ENCODE measurements around the gene ATP1A1. TPM values are rescaled to one million over a fixed set of nuclear protein-coding genes. Genes with fewer than 3 reads are reported as not detected.

The ATP1A1 gene
- total RNA-seq, 2 experiments from 2014 or later, result 74.4 to 186 TPM

GRCh38 chr1:116380499-116381242 lies 7.6 kb downstream of the ATP1A1 start:
- no peak overlapping the region for H2AFZ ChIP-seq (ENCODE audit: low read length)
- no peak overlapping the region for H3K4me2 ChIP-seq (ENCODE audit: low read length)
- TF ChIP-seq, protein P1, sequence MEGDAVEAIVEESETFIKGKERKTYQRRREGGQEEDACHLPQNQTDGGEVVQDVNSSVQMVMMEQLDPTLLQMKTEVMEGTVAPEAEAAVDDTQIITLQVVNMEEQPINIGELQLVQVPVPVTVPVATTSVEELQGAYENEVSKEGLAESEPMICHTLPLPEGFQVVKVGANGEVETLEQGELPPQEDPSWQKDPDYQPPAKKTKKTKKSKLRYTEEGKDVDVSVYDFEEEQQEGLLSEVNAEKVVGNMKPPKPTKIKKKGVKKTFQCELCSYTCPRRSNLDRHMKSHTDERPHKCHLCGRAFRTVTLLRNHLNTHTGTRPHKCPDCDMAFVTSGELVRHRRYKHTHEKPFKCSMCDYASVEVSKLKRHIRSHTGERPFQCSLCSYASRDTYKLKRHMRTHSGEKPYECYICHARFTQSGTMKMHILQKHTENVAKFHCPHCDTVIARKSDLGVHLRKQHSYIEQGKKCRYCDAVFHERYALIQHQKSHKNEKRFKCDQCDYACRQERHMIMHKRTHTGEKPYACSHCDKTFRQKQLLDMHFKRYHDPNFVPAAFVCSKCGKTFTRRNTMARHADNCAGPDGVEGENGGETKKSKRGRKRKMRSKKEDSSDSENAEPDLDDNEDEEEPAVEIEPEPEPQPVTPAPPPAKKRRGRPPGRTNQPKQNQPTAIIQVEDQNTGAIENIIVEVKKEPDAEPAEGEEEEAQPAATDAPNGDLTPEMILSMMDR (conservative IDR thresholded peaks at IDR 0.05; ENCODE audit: low read length), result no peak
- no peak for TF ChIP-seq EZH2phosphoT487 (IDR thresholded peaks at IDR 0.05; ENCODE audit: borderline replicate concordance, low read depth, low read length)
- H4K20me1 ChIP-seq (ENCODE audit: insufficient read depth, low read length), result peaks cover 69% of the 10 kb centered on the region
- BruUV-seq (replicated peaks), result no TSS peak
- CTCF ChIA-PET (ENCODE audit: unreplicated experiment), result no interaction called here
- peaks cover 94% of the 10 kb centered on the region for H3K79me2 ChIP-seq (ENCODE audit: insufficient read depth, low read depth, low read length)
- H3K36me3 ChIP-seq (ENCODE audit: insufficient read depth, low read length), result peaks cover 76% of the 10 kb centered on the region
- POLR2A ChIA-PET, result interaction anchor here (0.8 to 1.8 kb wide), 3 partner anchors 10 to 37 kb away, joined by 3 to 7 read pairs (median 3); no protein-coding TSS in a partner anchor
- H3K4me3 ChIP-seq (ENCODE audit: low read depth, low read length, poor library complexity, severe bottlenecking), result no peak overlapping the region
- no peak overlapping the region for H3K27ac ChIP-seq (ENCODE audit: low read depth, low read length, poor library complexity, severe bottlenecking)
- no peaks in the 10 kb centered on the region for H3K9me3 ChIP-seq (ENCODE audit: low read length)
- DNase-seq (ENCODE audit: low spot score), result no peak
- intact Hi-C loops (cut with micrococcal nuclease; ENCODE audit: unreplicated experiment), result no loop called here
- H3K4me1 ChIP-seq (ENCODE audit: insufficient read depth, low read length, poor library complexity, severe bottlenecking), result peaks cover 55% of the 10 kb centered on the region
- H3K9me2 ChIP-seq (ENCODE audit: insufficient read depth, low read length), result no peaks in the 10 kb centered on the region

- Histone ChIP-seq H3K9me3 (ENCODE audit: low read length) (no peaks in the 10 kb centered on the region), H3K9me2 (ENCODE audit: insufficient read depth, low read length) (no peaks in the 10 kb centered on the region), H3K36me3 (ENCODE audit: insufficient read depth, low read length) (peaks cover 91% of the 10 kb centered on the region), H3K79me2 (ENCODE audit: insufficient read depth, low read depth, low read length) (peaks cover 78% of the 10 kb centered on the region), H3K4me2 (ENCODE audit: low read length) (no peak overlapping the region), H3K4me3 (ENCODE audit: low read depth, low read length, poor library complexity, severe bottlenecking) (no peak overlapping the region), H2AFZ (ENCODE audit: low read length) (no peak overlapping the region), H3K4me1 (ENCODE audit: insufficient read depth, low read length, poor library complexity, severe bottlenecking) (peaks cover 39% of the 10 kb centered on the region), H4K20me1 (ENCODE audit: insufficient read depth, low read length) (peaks cover 52% of the 10 kb centered on the region), H3K27ac (ENCODE audit: low read depth, low read length, poor library complexity, severe bottlenecking) (no peak overlapping the region)
- BruUV-seq (replicated peaks), result no TSS peak
- intact Hi-C loops (cut with micrococcal nuclease; ENCODE audit: unreplicated experiment), result no loop called here
- no peak for TF ChIP-seq EZH2phosphoT487 (IDR thresholded peaks at IDR 0.05; ENCODE audit: borderline replicate concordance, low read depth, low read length)
- TF ChIP-seq, protein P1 (conservative IDR thresholded peaks at IDR 0.05; ENCODE audit: low read length), result no peak
- ChIA-PET CTCF (ENCODE audit: unreplicated experiment) (no interaction called here), POLR2A (interaction anchor here (0.7 to 1.8 kb wide), 7 partner anchors 9 to 138 kb away, joined by 3 to 7 read pairs (median 4); partner anchors contain the start of gene ATP1A1)
- no peak for DNase-seq (ENCODE audit: low spot score)
Measured at GRCh38 chr1:116382321-116382720, 9.3 kb downstream of the ATP1A1 start.

Data from OCI-LY7 (cell line).